ENCODE results near the gene LAMTOR3.
"Not testable (repeated sequence)": the region's sequence is repeated elsewhere in the genome, so short reads cannot be mapped to it uniquely, and the experiment has no call there.

The LAMTOR3 gene

DNA sequence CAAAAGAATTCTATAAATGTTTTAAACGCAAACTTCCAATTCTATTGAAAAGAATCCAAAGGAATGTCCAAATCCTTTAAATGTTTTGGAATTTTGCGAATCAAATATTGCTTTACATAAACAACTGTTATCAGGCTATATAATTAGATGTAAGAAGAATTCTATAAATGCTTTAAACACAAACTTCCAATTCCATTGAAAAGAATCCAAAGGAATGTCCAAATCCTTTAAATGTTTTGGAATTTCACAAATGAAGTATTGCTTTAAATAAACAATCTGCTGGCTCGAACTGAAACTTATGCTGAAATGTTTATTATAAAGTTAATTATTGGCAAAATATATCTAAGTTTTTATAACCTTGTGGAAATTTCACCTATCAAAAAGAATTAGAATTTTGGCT lies 61.5 kb downstream of the LAMTOR3 start:
- Histone ChIP-seq H3K4me3 (IDR thresholded peaks at IDR 0.05; ENCODE audit: insufficient read depth, low read depth, low read length) (no peak overlapping the region), H3K36me3 (ENCODE audit: insufficient read depth) (no peaks in the 10 kb centered on the region), H3K9ac (no peak overlapping the region), H3K27me3 (ENCODE audit: insufficient read depth, low read depth) (no peaks in the 10 kb centered on the region), H3K4me2 (no peak overlapping the region), H3K27ac (no peak overlapping the region), H2AFZ (ENCODE audit: low read depth) (no peak overlapping the region), H3K4me1 (ENCODE audit: low read depth, poor library complexity, severe bottlenecking) (no peaks in the 10 kb centered on the region), H3K79me2 (ENCODE audit: insufficient read depth, low read depth) (no peaks in the 10 kb centered on the region), H4K20me1 (ENCODE audit: insufficient read depth) (no peaks in the 10 kb centered on the region)
- TF ChIP-seq, protein P1, sequence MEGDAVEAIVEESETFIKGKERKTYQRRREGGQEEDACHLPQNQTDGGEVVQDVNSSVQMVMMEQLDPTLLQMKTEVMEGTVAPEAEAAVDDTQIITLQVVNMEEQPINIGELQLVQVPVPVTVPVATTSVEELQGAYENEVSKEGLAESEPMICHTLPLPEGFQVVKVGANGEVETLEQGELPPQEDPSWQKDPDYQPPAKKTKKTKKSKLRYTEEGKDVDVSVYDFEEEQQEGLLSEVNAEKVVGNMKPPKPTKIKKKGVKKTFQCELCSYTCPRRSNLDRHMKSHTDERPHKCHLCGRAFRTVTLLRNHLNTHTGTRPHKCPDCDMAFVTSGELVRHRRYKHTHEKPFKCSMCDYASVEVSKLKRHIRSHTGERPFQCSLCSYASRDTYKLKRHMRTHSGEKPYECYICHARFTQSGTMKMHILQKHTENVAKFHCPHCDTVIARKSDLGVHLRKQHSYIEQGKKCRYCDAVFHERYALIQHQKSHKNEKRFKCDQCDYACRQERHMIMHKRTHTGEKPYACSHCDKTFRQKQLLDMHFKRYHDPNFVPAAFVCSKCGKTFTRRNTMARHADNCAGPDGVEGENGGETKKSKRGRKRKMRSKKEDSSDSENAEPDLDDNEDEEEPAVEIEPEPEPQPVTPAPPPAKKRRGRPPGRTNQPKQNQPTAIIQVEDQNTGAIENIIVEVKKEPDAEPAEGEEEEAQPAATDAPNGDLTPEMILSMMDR (conservative IDR thresholded peaks at IDR 0.05; ENCODE audit: low read depth, low read length), result no peak

DNA sequence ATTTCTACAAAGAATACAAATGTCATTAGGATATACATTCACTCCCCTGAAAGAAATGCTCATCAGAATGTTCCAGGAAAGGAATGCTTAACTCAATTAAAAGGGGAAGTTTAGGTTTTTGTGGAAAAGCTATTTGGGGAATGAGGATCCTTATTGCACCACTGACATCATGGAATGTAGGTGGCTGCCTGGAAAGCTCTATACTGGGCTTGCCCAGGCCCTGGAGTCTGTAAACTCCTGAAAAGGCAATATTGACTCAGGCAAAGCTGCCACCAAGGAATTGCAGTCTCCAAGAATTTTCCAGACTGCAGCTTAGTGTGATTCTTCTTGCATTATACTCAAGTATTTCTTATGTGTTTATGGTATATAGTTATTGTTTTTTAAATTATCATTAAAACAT lies 61.9 kb downstream of the LAMTOR3 start:
- TF ChIP-seq, protein P1 (conservative IDR thresholded peaks at IDR 0.05; ENCODE audit: low read depth, low read length), result no peak
- Histone ChIP-seq H3K79me2 (ENCODE audit: insufficient read depth, low read depth) (no peaks in the 10 kb centered on the region), H3K4me2 (no peak overlapping the region), H3K27ac (no peak overlapping the region), H2AFZ (ENCODE audit: low read depth) (no peak overlapping the region), H3K9ac (no peak overlapping the region), H3K36me3 (ENCODE audit: insufficient read depth) (no peaks in the 10 kb centered on the region), H3K27me3 (ENCODE audit: insufficient read depth, low read depth) (no peaks in the 10 kb centered on the region), H3K4me3 (IDR thresholded peaks at IDR 0.05; ENCODE audit: insufficient read depth, low read depth, low read length) (no peak overlapping the region), H3K4me1 (ENCODE audit: low read depth, poor library complexity, severe bottlenecking) (no peaks in the 10 kb centered on the region), H4K20me1 (ENCODE audit: insufficient read depth) (no peaks in the 10 kb centered on the region)

DNA sequence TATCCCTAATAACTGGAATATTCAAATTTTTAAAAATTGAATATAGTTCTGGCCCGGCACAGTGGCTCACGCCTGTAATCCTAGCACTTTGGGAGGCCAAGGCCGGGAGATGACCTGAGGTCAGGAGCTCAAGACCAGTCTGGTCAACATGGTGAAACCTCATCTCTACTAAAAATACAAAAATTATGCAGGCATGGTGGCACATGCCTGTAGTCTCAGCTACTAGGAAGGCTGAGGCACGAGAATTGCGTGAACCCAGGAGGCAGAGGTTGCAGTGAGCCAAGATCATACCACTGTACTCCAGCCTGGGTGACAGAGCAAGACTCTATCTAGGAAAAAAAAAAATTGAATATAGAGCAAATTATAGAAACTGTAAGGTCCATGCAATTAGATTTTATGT lies 64.2 kb downstream of the LAMTOR3 start:
- not testable (repeated sequence) for H3K4me2 ChIP-seq; H2AFZ ChIP-seq (ENCODE audit: low read depth); H3K9ac ChIP-seq; H3K27ac ChIP-seq; H3K27me3 ChIP-seq (ENCODE audit: insufficient read depth, low read depth); H3K79me2 ChIP-seq (ENCODE audit: insufficient read depth, low read depth); H3K4me1 ChIP-seq (ENCODE audit: low read depth, poor library complexity, severe bottlenecking); H4K20me1 ChIP-seq (ENCODE audit: insufficient read depth); H3K4me3 ChIP-seq (IDR thresholded peaks at IDR 0.05; ENCODE audit: insufficient read depth, low read depth, low read length); H3K36me3 ChIP-seq (ENCODE audit: insufficient read depth)

DNA sequence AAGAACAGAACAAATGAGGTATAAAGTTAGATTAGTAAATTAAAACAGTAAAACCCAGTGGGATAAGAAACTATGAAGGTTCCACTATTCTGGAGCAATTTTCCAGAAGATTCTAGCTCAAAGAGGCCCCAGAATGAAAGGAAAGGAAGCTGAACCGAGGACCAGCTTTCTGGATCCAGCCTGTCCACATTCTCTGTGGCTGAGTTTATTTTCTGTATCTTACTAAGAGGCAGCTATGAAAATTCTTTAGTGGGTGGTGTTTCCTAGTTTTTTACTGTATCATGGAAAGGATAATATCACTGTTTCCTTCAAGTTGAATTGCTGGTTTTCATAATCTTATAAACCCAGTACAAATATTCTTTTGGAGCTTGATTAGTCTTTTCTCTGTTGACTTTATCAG lies 65.8 kb downstream of the LAMTOR3 start:
- H3K4me3 ChIP-seq (IDR thresholded peaks at IDR 0.05; ENCODE audit: insufficient read depth, low read depth, low read length), result no peak overlapping the region

More for the DNA sequence above, 65.8 kb downstream of the LAMTOR3 start:
- TF ChIP-seq, protein P1 (conservative IDR thresholded peaks at IDR 0.05; ENCODE audit: low read depth, low read length), result no peak
- H3K36me3 ChIP-seq (ENCODE audit: insufficient read depth), result no peaks in the 10 kb centered on the region
- no peak overlapping the region for H3K27ac ChIP-seq
- H2AFZ ChIP-seq (ENCODE audit: low read depth), result no peak overlapping the region
- H3K79me2 ChIP-seq (ENCODE audit: insufficient read depth, low read depth), result no peaks in the 10 kb centered on the region
- no peaks in the 10 kb centered on the region for H3K27me3 ChIP-seq (ENCODE audit: insufficient read depth, low read depth)
- H3K4me1 ChIP-seq (ENCODE audit: low read depth, poor library complexity, severe bottlenecking), result no peaks in the 10 kb centered on the region
- no peak overlapping the region for H3K4me2 ChIP-seq
- H4K20me1 ChIP-seq (ENCODE audit: insufficient read depth), result no peaks in the 10 kb centered on the region
- no peak overlapping the region for H3K9ac ChIP-seq
